Subcutaneous adipose tissue (tissue), 4 donors: ENCODE measurements around the gene ATG7. TPM values are rescaled to one million over a fixed set of nuclear protein-coding genes. Genes with fewer than 3 reads are reported as not detected.

Source experiments
- CTCF ChIP-seq: fragments of 450-650 bp; IDR thresholded peaks from one replicate; pipeline ENCODE4 v1.5.1; 2016; ENCODE audit warnings: low read depth, mild to moderate bottlenecking, control low read depth, antibody characterized with exemption, moderate library complexity
- total RNA-seq, 4 donors: library from RNA; depleted of rRNA; stranded (reverse); fragments of >200 nt; gene quantifications; one replicate each; pipeline ENCODE4 v1.1.0, GENCODE V29; 2016

ATG7 gene
- total RNA-seq, 4 donors from 2014 or later = 55.0 to 130 (median 87.5) TPM

GRCh38 chr3:11302444-11302843 lies 30.2 kb downstream of the ATG7 start:
- no peak for TF ChIP-seq CTCF

- no peak for TF ChIP-seq CTCF
Observed at GRCh38 chr3:11304175-11304574, 32.0 kb downstream of the ATG7 start.

GRCh38 chr3:11305509-11305908 lies 33.3 kb downstream of the ATG7 start:
- no peak for TF ChIP-seq CTCF

GRCh38 chr3:11306817-11307589 lies 34.8 kb downstream of the ATG7 start:
- no peak for TF ChIP-seq CTCF

- TF ChIP-seq CTCF = no peak
Observed at GRCh38 chr3:11307830-11308432, 35.7 kb downstream of the ATG7 start.

GRCh38 chr3:11310258-11310657 lies 38.1 kb downstream of the ATG7 start:
- no peak for TF ChIP-seq CTCF

- no peak for TF ChIP-seq CTCF
Observed at GRCh38 chr3:11312166-11312565, 40.0 kb downstream of the ATG7 start.
